GM12891 (cell line): Measurements from ENCODE around the gene TRIB2.

Experiments
- POLR2A ChIP-seq: IDR thresholded peaks from 2 replicates; pipeline ENCODE4 v1.6.1; 2011; ENCODE audit warnings: low read depth, low read length, control low read depth
- POLR2AphosphoS5 ChIP-seq: IDR thresholded peaks from 2 replicates; pipeline ENCODE4 v1.6.1; 2011; ENCODE audit warnings: low read depth, low read length, control low read depth
- TAF1 ChIP-seq: IDR thresholded peaks from 2 replicates; pipeline ENCODE4 v1.6.1; 2011; ENCODE audit warnings: low read depth, low read length, control low read depth

- no peak for TF ChIP-seq POLR2AphosphoS5
- TF ChIP-seq POLR2A: no peak
- TF ChIP-seq TAF1: no peak
These were observed 779 bp upstream of the TRIB2 start for GRCh38 chr2:12716032-12716281.
